GM12875 (cell line): Measurements from ENCODE around the gene FBXO5.
A peak's percentile ranks its signal among the peaks of the same experiment; 100 is the strongest.

ENCODE experiments used
- H3K4me3 ChIP-seq: one replicate; pipeline ENCODE4 v1.5.1; 2011; ENCODE audit warnings: low read depth, low read length, control low read depth
- TF ChIP-seq, protein P1 (sequence below): IDR thresholded peaks from 2 replicates; pipeline ENCODE4 v1.5.1; 2011; ENCODE audit warnings: low read depth, mild to moderate bottlenecking, control low read depth, inconsistent platforms, low read length, moderate library complexity, borderline replicate concordance; ENCODE audit not compliant: insufficient read depth

Gene FBXO5

DNA sequence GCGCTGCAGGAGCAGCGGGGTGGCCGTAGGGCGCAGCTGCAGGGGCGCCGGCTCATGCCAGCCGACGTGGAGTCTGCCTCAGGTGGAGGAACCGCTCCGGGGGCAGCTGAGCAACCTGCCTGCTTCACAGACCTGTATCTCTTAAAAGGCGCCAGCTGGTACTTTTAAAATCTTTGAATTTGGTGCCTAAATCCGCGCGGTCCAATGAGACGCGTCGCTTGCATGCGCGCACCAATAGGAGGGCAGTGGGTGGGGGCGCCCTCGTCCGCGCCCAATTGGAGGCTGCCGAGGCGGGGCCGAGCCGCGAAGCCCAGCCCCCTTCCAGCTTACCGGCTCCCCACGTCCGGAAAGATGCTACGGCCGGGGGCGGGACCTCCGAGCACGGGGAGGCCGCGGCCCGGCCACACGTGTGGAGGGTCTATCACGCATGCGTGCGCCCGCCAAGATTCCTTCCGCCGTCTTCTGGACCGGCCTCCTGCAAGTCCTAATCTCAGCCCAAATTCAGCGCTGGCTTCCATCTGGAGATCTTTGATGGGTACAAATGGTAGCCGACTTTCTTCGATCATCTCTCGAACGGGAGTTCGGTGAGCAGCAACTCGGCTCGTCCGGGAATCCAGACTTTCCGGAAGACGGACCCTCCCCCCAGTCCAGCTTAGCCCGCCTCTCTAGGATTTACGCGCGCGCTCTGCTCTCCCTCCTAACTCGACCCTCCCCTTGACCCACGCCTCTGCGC lies at the start of gene FBXO5:
FBXO5 (minus strand) TSS at position 138 of the 733 bp plus-strand sequence; CDS start at position 56, 82 bp downstream.
- TF ChIP-seq, protein P1, sequence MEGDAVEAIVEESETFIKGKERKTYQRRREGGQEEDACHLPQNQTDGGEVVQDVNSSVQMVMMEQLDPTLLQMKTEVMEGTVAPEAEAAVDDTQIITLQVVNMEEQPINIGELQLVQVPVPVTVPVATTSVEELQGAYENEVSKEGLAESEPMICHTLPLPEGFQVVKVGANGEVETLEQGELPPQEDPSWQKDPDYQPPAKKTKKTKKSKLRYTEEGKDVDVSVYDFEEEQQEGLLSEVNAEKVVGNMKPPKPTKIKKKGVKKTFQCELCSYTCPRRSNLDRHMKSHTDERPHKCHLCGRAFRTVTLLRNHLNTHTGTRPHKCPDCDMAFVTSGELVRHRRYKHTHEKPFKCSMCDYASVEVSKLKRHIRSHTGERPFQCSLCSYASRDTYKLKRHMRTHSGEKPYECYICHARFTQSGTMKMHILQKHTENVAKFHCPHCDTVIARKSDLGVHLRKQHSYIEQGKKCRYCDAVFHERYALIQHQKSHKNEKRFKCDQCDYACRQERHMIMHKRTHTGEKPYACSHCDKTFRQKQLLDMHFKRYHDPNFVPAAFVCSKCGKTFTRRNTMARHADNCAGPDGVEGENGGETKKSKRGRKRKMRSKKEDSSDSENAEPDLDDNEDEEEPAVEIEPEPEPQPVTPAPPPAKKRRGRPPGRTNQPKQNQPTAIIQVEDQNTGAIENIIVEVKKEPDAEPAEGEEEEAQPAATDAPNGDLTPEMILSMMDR: no peak
- peak within 1 kb of the TSS; percentile 78 for H3K4me3 ChIP-seq

DNA sequence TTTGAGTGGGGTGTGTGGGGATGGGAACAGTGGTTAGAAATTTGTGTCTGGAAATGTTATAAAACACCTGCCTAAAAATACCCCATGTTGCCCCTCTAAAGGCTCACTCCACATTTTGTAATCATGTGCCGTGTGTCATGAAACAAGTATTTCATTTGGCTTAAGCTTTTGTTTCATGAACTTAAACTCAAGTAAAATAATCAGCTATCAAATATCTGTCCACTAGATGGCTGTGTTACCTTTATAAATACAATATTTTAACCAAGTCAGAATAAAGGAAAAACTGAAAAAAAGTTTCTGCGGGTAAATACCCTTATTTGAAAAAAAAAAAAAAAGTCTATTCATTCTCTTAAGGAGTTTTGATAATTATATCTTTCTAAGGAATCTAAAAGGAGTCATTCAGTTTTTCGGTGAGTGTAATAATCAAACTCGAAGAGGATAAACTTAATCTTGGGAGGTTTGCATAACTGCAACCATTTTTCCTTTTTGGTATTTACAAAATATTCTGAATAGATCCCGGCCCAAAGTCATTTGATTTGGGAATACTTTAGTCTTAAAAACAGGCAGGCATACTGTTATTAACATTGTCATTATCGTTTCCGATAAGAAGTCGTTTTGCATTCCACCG lies 49.5 kb upstream of the FBXO5 start:
- H3K4me3 ChIP-seq: no peak overlapping the region
- TF ChIP-seq, protein P1: 0 out of 2 replicates have a peak, but pooled peaks have one; percentile 2

DNA sequence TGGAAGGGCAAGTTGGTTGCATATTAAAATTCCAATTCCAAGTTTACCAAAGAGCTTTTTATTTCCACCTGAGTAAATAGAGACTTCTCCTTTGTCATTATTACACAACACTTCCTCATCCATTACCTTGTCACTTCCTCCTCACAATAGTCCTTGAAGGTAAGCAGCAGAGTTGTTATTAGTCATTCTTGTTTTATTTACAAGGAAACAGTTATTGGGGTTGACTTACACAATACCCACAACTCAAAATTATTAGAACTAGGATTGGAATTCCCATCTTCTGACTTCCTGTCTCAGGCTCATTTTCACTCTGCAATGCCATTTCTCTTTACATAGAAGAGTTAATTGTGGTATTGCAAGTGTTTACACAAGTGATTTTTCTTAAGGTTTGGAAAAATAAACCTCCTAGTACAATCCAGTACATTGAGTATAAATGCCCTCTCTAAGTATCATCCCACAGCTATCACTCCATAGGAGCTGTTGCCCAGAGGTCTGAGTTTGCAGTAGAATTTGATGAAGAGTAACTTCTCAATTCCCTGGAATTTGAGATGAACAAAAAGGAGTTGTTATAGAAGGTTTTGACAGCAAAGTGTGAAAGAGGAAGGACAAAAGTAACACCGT lies 48.6 kb upstream of the FBXO5 start:
- H3K4me3 ChIP-seq: no peak overlapping the region
- TF ChIP-seq, protein P1: no peak

GRCh38 chr6:153028963-153029362 lies 46.1 kb upstream of the FBXO5 start:
- TF ChIP-seq, protein P1: no peak
- H3K4me3 ChIP-seq: no peak overlapping the region

DNA sequence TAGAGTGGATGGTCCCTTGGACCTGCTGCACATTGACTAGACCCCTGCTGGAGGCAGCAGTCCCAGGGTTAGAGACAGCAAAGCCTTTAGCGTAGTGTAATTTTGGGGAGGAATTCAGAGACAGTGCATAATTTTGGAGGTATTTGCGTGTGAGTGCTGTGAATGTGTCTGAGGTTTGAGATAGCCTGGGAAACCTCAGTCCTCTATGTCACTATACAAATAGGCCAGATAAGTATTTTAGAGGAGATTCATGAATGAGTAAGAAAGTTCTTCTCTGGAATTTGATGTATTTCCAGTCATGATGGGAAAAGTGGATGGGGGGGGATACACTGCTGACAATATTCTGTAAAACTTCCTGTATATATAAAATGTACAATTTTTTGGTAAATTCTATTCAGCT lies 45.4 kb upstream of the FBXO5 start:
- no peak overlapping the region for H3K4me3 ChIP-seq
- TF ChIP-seq, protein P1: no peak

DNA sequence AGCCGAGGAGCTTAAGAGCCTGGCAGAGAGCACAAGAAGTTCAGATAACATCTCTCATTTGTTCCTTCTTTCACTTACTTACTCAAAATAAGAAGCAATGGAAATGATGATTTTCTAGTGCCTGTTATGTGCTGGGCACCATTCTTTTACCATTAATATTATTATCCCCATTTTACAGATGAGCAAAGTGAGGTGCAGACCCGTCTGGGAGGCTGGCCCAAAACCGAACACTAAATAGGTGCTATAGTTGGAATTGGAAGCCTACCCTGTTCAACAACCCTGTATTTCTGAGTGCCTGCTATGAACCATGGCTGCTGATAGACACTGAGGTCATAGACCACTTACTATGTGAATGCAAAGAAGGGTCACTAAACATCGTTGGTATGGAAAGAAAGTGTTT lies 44.6 kb upstream of the FBXO5 start:
- TF ChIP-seq, protein P1: no peak

GRCh38 chr6:153024709-153025017 lies 41.8 kb upstream of the FBXO5 start:
- TF ChIP-seq, protein P1: no peak
- H3K4me3 ChIP-seq: no peak overlapping the region

More for the DNA sequence above, 44.6 kb upstream of the FBXO5 start:
- H3K4me3 ChIP-seq: no peak overlapping the region
